Activated gamma-delta T cell (primary cell): ENCODE results near the gene TNIP1.

Experiments
- DNase-seq: peaks from one replicate; lab custom pipeline; 2025; lab: John Stamatoyannopoulos, UW

The TNIP1 gene

DNA sequence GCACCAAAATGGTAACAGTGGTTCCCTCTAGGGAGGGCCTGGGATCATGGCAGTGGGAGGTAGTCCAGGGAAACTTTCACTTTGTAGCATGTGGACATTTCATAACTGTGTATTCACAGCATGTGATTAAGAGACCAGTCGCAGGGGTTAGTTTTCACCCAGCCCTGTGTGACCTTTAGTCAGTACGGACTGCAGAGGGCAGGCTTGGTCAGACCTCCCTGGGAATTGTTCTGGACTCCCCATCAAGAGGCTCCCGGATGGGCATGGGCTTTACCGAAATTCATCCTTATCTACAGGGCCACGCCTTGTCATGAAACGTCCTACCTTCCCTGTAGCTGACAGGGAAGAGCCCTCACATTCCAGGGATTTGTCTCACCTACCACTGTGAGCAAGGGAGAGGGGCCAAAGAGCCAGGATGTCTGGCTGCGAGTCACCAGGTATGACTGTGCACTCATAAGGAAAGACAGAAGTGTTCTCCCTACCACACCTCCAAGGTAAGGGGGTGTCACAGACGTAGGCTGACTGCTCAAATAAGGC, 40.6 kb downstream of the TNIP1 start:
- DNase-seq, result no peak

DNA sequence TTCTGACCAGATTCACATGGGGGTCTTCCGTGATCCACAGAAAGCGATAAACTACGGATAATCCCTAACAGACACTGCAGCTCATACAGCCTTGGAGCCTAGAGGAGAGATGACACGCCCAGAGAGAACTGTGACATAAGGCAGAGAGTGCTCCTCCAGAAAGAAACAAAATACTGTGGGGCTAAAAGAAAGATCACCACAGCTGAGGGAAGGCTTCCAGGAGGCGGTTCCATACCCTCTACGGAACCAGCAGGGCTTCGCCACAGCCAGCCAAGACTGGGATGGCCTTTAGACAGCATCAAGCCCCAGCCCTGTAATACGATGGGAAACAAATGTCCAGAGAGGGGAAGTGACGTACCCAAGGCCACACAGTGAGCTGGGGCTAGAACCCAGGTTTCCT, 41.2 kb downstream of the TNIP1 start:
- DNase-seq, result no peak

DNA sequence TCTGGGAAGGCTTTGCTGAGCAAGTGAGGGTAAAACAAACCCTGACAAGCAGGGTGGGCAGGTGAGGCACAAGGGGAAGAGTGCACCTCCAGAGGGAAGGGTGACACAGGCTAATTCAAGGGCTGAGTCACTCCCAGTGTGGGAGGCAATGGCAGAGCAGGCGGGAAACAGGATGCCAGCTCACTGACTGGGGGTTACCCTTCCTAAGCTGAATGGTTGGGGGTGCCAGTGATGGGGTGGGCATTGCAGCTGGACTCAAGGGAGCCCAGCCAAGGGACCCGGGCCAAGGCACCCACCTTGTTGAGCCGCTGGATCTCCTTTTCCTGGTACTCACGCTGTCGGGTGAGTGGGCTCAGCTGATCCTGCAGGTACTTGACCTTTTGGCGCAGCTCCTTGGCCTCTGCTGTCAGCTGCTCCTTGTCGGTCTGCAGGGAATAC, 42.0 kb downstream of the TNIP1 start:
- no peak for DNase-seq

DNA sequence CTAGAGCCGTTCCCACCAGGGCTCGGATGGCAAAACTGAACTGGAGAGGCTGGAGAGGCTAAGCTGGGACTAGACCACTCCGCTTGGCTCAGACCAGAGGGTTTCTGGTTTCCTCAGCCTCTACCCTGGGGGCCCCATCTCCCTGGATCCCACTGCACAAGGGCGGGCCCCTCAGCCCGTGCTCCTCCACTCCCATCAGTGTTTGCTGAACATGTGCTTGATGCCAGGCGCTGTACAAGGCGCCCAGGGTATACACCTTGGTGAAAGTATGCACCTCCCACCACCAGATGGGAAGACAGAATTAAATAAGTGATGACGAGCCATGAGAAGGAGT, 42.5 kb downstream of the TNIP1 start:
- DNase-seq, result no peak

DNA sequence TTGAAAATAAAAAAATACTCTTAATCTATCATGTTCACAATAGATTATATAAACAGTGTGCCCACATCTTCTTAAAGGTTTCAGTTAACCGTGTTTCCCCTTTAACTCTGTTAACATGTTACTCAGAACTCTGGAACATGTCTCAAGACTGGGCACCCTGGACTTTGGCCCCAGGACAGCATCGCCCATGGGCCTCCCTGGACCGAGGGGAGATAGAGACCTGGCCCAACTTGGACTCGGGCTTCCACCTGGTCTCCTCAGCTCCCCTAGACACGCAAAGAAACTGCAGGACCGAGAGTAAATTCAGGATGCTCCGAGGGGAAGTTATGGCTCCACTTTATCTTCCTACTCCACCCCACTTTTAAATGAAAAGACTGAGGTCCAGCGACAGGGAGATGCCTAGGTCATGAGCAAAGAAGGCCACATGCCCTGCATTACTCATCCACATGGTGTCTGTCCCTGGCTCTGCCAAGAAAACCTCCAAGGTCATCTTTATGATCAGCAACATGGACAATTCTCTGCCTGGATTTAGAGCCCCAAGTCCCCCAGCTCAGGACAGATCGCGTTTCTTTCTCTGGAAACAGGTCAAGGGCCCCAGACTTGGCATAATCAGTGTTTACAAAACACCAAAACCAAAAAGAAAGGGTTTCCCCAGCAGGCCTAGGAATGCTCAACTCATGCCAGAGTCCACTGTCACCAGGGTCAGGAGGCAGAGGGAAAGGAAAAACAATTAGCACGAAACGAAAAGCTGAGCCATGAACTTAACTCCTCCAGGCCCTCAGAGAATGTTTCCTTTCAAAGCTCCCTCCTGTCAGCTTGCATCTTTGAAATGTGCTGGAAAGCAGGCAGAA, 43.0 kb downstream of the TNIP1 start:
- no peak for DNase-seq

DNA sequence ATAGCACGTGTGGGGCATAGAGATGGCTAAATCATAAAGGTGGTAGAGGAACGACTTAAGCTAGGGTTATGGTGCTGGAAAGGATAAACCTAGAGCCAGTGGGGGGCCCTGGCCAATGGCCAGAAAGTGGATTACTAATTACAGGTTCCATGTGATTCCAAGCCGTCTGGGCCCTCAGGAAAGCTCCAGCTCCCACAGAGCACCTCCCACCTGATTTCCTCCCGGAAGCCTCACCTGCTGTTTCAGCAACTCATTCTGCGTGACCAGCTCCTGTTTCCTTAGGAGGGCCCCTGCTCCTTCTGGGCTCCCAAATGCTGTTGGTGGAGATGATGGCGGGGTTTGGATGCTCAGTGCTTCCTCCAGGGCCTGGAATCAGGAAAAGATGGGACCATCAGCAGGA, 44.3 kb downstream of the TNIP1 start:
- DNase-seq, result no peak

DNA sequence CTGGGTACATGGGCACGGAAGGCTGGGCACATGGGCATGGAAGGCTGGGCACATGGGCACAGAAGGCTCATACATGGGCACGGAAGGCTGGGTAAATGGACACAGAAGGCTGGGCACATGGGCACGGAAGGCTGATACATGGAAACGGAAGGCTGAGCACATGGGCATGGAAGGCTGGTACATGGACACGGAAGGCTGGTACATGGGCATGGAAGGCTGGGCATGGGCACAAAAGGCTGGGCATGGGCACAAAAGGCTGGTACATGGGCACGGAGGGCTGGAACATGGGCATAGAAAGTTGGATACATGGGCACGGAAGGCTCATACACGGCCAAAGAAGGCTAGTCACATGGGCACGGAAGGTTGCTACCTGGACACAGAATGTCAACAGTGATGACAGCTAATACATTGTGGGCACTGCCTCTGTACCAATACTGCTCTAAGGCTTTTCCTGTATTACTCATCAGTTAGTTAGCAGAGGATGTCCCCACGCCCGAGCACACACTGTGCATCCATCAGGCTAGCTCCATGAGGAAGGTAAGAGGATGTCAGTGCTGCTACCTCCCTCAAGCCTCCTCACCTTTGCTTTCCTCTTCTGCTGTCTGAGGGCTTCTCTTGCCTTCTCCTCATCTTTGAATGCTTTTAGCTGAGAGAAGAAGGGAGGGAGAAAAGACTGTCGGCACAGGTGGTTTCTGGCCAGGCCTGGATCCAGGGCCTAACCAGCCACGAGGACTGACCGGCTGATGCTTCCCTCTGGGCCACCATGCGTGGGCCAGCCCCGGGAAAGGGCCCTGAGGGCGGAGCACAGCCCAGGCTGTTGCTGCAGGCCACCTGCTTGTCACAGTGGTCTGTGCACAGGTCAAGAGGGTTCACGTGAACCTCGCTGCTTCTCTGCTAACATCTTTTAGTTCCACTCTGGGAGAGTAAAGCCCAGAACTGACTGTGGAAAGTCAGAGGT, 46.1 kb downstream of the TNIP1 start:
- DNase-seq, result no peak

DNA sequence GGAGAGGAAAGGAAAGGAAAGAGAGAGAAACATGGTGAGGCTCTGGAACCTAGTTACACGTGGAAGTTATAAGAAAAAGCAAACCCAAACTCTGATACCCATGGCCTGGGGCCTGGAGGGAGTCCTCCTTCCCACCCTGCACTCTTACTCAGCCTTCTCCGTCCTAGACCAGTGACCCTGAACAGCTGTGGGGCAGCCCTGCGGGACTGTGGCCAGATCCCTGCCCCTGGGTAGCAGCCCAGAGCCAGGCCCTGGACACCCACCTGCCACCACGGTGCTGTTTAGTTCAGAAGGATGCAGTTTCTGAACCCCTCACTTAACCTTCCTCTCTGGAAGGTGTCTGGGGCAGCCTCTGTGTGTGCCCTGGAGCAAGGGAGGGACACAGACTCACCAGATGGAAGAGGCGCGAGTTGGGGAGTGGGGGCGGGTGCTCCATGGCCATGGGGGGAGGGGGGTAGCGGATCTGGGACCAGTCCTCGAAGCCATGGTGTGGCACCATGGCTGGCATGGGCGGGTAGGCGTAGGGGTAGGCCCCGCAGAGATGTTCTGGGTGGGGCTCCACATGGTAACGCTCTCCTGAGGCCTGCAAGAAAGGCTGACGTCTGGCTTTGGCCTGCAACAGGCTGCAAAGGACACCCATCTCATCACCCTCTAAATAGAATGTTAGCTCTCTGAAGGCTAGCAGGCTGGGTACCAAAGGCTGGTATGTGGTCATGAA, 47.5 kb downstream of the TNIP1 start:
- no peak for DNase-seq

DNA sequence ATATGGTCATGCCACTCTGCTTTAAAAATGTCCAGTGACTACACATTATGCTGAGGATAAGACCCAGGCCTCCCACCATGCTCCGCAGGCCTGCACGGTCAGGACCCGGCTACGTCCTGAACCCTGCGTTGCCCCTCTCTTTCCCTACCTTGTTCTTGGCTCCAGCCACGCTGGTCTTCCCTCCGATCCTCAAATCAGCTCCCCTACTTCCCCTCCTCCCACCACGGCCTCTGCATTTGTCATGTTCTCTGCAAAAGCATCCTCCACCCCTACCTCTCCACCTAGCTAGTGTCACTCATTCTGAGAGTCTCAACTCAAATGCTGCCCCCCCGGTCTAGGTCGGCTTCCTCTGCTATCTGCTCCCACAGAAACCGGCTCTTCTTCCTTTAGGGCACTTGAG, 49.3 kb downstream of the TNIP1 start:
- no peak for DNase-seq

DNA sequence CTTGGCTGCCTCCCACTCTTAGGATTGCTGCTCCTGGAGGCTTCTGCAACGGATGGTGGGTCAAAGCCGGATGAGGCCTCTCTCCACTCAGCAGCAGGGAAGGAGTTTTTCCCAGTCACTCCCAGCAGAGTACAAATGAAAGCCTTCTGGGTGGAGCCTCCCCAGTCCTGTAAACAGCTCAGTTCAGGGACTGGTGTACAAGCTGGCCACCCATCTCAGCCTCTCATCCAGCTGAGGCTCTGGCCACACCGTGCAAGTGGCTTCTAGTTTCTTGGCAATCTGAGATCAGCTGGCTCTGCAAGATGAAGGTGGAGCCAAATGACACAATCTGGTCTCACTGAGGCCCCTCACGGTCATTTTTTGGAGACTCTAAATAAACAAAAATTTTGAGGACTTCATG, 50.5 kb downstream of the TNIP1 start:
- DNase-seq, result no peak

DNA sequence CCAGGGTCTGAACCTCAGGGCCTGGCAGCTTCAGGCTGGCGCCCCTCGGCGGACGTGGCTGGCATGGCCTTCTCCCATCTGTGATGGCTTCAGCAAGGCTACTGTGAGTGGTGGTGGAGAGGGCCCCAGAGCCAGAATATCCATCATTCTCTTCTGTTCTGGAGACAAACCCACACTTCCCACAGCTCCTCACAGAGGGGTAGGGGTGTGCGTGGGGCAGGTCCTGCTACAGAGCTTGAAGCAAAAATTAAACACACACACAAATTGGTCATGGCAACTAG, 50.8 kb downstream of the TNIP1 start:
- no peak for DNase-seq

DNA sequence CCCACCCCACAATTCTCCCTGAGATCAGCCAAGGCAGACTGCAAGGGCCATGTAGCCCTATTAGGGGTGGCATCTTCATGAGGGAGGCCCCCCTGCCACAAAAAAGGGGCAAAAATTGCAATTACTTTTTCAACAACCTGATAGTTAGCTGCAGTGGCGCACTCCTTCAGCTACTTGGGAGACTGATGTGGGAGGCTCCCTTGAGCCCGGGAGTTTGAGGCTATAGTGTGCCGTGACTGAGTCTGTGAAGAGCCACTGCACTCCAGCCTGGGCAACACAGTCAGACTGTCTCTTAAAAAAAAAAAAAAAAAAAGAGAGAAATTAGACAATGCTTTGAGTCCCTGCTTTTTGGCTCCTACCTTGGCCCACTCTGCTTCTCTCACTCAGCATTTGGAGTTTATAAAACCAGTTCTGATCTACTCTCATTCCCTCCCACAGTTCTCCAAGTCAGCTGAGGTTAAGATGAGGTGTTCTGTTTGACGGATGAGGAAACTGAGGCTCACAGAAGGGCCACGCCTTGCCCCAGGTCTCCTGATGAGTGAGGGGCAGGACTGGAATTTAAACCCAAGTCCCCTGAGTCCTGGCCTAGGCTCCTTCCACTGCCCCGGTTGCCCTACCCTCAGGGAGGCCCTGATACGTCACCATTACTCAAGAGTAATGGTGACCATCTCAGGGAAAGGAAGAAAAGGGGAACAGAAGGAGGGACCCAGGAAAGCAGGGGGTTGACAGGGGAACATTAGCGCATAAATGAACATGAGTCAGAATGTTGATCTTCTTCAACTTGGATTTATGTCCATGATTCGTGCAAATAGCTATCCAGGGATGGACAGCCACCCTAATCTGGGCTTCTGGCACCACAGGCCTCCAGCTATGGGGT, 51.4 kb downstream of the TNIP1 start:
- no peak for DNase-seq

DNA sequence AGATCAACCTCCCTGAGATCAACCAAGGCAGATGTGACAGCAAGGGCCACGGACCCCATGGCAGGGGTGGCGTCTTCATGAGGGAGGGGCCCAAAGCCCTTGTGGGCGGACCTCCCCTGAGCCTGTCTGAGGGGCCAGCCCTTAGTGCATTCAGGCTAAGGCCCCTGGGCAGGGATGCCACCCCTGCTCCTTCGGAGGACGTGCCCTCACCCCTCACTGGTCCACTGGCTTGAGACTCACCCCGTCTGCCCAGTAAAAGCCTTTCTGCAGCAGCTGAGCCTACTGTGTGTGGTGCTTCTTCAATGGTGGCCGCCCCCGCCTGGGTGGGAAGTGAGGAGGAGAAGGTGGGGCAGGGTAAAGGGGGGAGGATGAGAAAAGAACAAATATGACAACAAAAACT, 52.1 kb downstream of the TNIP1 start:
- DNase-seq, result no peak

DNA sequence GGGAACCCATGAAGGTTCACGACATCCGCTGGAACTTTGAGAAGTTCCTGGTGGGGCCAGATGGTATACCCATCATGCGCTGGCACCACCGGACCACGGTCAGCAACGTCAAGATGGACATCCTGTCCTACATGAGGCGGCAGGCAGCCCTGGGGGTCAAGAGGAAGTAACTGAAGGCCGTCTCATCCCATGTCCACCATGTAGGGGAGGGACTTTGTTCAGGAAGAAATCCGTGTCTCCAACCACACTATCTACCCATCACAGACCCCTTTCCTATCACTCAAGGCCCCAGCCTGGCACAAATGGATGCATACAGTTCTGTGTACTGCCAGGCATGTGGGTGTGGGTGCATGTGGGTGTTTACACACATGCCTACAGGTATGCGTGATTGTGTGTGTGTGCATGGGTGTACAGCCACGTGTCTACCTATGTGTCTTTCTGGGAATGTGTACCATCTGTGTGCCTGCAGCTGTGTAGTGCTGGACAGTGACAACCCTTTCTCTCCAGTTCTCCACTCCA, 52.8 kb downstream of the TNIP1 start:
- DNase-seq, result no peak

DNA sequence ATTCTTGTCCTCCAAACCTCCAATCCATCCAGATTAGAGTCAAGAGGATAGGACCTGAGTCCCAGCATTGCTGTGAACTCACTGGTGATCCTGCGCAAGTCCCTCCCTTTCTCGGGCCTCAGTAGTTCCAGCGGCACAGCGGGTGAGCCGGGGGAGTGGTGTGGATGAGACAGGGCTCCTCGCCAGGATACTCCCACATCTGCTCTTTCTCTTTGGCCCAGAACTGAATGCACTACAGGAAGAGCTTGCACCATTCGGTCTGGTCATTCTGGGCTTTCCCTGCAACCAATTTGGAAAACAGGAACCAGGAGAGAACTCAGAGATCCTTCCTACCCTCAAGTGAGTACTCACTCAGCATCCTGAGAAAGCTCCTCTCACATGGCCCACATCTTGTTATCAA, 54.2 kb downstream of the TNIP1 start:
- DNase-seq, result no peak

DNA sequence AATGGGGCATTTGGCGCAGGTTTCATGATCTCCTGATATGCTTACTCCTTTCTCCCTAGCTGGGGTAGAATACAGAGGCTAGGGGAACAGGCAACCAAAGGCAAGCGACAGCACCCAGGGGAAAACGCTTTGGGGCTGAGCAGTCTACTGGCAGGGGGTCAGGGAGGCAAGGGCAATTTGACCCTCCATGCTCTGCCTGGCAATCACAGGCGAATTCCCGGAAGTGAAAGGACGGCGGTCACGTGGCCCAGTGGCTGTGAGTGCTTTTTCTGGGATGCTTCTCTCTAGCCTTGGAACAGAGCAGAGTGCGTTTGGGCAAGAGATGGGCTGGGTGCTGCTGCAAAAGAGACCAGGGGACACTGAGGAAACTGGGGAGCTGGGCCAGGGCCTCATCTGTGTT, 54.7 kb downstream of the TNIP1 start:
- DNase-seq, result no peak

DNA sequence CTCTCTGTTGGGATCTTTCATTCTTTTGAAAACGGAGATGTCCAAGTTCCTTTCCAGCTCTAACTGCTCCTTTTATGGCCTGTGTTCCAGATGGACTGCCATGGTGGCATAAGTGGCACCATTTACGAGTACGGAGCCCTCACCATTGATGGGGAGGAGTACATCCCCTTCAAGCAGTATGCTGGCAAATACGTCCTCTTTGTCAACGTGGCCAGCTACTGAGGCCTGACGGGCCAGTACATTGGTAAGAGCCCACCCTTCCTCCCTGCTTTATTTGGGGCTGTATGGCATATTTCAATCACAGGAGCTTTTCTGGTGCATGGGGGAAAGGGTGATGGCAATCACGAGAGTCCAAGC, 55.6 kb downstream of the TNIP1 start:
- DNase-seq, result no peak

DNA sequence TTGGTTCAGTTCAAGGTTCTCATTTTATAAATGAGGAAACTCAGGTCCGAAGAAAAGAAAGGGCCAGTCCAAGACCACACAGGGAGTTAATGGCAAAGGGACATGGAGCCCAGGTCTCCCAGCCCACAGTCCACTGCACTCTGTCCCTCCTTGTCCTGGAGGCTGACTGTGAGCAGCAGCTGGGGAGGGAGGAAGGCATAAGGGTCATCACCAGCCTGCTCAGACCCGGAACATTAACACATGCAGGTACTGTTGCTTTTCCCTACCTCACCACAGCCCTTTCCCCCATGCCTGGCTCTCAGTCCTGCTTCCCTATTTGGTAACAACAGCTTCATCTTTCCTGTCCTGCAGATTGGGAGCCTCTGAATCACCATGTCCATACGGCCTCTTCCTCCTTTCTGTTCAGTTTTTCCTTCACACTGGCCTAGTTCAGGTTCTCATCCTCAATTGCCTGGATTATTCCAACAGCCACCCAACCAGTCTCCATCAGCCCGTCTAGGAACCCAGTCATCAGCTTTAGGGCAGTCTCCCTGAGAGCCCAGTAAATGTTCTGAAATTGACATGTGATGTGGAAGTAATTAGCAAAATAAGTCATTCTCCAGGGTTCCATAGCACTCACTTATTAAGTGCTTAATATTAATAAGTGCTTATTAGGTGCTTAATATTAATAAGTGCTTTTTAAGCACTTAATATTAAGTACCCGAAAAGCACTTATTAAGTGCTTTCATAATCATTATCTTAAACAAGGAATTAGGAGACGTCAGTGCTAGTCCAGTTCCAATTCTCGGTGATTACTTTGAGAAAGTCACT, 56.2 kb downstream of the TNIP1 start:
- DNase-seq, result no peak

DNA sequence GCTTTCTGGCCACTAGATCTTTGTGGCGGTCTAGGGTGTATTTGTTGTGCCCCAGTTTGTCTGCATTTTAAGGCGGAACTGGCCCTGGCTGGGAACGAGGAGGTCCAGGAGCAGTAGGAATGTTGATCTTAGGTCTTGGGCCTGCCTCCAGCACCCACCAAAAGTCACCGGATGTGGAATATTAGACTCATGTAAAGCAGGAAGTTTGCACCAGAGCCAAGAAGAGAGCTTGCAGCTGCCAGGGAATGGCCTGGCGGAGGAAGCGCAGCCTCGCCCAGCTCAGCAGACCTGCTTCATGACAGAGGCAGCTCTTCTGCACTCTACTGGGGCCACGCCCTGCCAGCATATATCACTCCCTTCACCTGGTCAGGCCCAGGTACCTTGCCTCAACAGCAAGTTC, 57.2 kb downstream of the TNIP1 start:
- DNase-seq, result no peak

DNA sequence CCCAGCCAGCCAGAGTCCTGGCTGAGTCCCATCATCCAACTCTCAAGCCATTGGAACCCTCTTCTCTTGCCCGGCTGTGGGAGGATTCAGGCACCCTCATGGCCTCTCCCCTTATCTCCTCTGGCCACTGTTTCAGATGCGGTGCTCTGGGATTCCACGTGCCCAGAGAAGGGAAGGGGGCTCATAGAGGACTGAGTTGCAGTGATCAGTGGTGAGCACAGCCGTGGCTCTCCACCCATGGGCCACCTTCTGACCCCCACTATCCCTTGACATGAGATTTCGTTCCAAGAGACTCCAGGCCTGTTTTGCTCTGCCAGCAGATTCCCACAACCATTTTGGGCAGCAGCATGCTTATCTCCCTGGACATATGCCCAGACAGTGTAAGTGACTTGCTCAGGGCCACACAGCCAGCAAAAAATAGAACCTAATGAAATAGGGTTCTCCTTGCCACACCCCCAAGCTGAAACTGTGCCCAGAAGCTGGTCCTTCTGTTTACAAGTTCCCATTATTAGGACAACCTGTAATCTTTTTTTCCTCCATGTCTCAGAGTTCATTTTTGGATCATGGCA, 57.7 kb downstream of the TNIP1 start:
- no peak for DNase-seq
